K562 (cell line): ENCODE results near the gene SETD1B. TPM values are rescaled to one million over a fixed set of nuclear protein-coding genes. Genes with fewer than 3 reads are reported as not detected.
A peak's percentile ranks its signal among the peaks of the same experiment; 100 is the strongest.

Source experiments
- ATAC-seq: fragments of 200-7000 bp; cut with Tn5 transposase; 3 replicates; pipeline ENCODE4 v1.9.1; 2020; ENCODE audit warnings: moderate library complexity
- BruUV-seq: library from RNA; stranded (reverse); fragments of 400-500 nt; replicated peaks from 2 replicates; lab custom pipeline; 2021; lab: Mats Ljungman, UMichigan
- CTCF ChIA-PET: fragments of 300-600 bp; formaldehyde crosslinking; extraction: SDS; loops from one replicate; lab custom pipeline; 2021; ENCODE audit warnings: low intra/inter-chr PET ratio; lab: Yijun Ruan, JAX
- POLR2A ChIA-PET: fragments of 300-600, 350-650 bp; sonication (Branson Sonifier 250); formaldehyde crosslinking; extraction: SDS; loops from one replicate; lab custom pipeline; 2021; ENCODE audit warnings: antibody characterized with exemption, inconsistent platforms; lab: Yijun Ruan, JAX
- DNase-seq, 4 experiments: peaks; one replicate each; pipeline versions ENCODE4 v3.0.0 to v3.0.0-alpha.2; 2011 to 2018; ENCODE audit warnings: low spot score in 3 of 4, mixed read lengths in 3 of 4; ENCODE audit errors: extremely low read depth in 1 of 4
- FAIRE-seq: peaks from 2 replicates; lab custom pipeline; 2011; peaks lifted over from hg19 to GRCh38; lab: Jason Lieb, UNC
- H2AFZ ChIP-seq: 2 replicates; pipeline ENCODE4 v1.6.0; 2011; ENCODE audit warnings: low read depth, low read length, control low read depth, inconsistent platforms
- H3K27ac ChIP-seq: fragments of 200-600 bp; 3 replicates; pipeline ENCODE4 v1.8.0; 2011; ENCODE audit warnings: low read depth, mild to moderate bottlenecking, control low read depth, inconsistent platforms, low read length, moderate library complexity, mixed read lengths; ENCODE audit errors: extremely low read depth
- H3K27me3 ChIP-seq, 2 experiments: fragments of 300-600 bp in 1 of 2; 2 replicates in 1 of 2; 3 replicates in 1 of 2; pipeline versions ENCODE4 v1.6.0 to v1.8.0; 2011; ENCODE audit warnings: inconsistent platforms in 2 of 2, low read length in 2 of 2, mild to moderate bottlenecking in 1 of 2, mixed read lengths in 1 of 2, moderate library complexity in 1 of 2; ENCODE audit not compliant: control insufficient read depth in 2 of 2, insufficient read depth in 2 of 2
- H3K36me3 ChIP-seq: fragments of 300-600 bp; 3 replicates; pipeline ENCODE4 v1.8.0; 2011; ENCODE audit warnings: mild to moderate bottlenecking, low read length, inconsistent platforms; ENCODE audit not compliant: control insufficient read depth, insufficient read depth
- H3K4me1 ChIP-seq, 2 experiments: fragments of 200-600 bp in 1 of 2; replicated peaks in 1 of 2; 2 replicates in 1 of 2; 3 replicates in 1 of 2; pipeline versions ENCODE4 v1.5.1 to v1.8.0; 2011; ENCODE audit warnings: inconsistent platforms in 2 of 2, low read length in 2 of 2, mild to moderate bottlenecking in 1 of 2, mixed read lengths in 1 of 2, moderate library complexity in 1 of 2; ENCODE audit not compliant: control insufficient read depth in 2 of 2, insufficient read depth in 2 of 2
- H3K4me2 ChIP-seq: 2 replicates; pipeline ENCODE4 v1.6.1; 2011; ENCODE audit warnings: low read length, control low read depth, inconsistent platforms, mixed read lengths; ENCODE audit not compliant: insufficient read depth
- H3K4me3 ChIP-seq: fragments of 200-600 bp; sonication (generic), shearing (Covaris generic); 2 replicates; pipeline ENCODE4 v1.5.1; 2016; ENCODE audit warnings: control low read depth, inconsistent platforms
- H3K79me2 ChIP-seq: fragments of 200-600 bp; 3 replicates; pipeline ENCODE4 v1.8.0; 2011; ENCODE audit warnings: low read length, inconsistent platforms; ENCODE audit not compliant: control insufficient read depth, insufficient read depth
- H3K9ac ChIP-seq, 2 experiments: 2 replicates each; pipeline versions ENCODE4 v1.6.0 to v1.6.1; 2011; ENCODE audit warnings: low read depth in 2 of 2, low read length in 2 of 2, control low read depth in 1 of 2, inconsistent platforms in 1 of 2, mild to moderate bottlenecking in 1 of 2, mixed read lengths in 1 of 2; ENCODE audit not compliant: insufficient read depth in 1 of 2
- H3K9me1 ChIP-seq: one replicate; pipeline ENCODE4 v1.6.0; 2011; ENCODE audit warnings: inconsistent platforms, mild to moderate bottlenecking, low read length, moderate library complexity; ENCODE audit not compliant: control insufficient read depth, insufficient read depth
- H3K9me3 ChIP-seq: replicated peaks from 2 replicates; pipeline ENCODE4 v1.5.1; 2011; ENCODE audit warnings: low read depth, low read length, inconsistent platforms; ENCODE audit not compliant: control insufficient read depth, insufficient read depth
- H4K20me1 ChIP-seq: replicated peaks from 2 replicates; pipeline ENCODE4 v1.6.1; 2011; ENCODE audit warnings: low read length, inconsistent platforms, mixed read lengths; ENCODE audit not compliant: control insufficient read depth, insufficient read depth
- ASH1L ChIP-seq: fragments of 450-650 bp; IDR thresholded peaks from 2 replicates; pipeline ENCODE4 v1.6.1; 2018; ENCODE audit warnings: borderline replicate concordance, mild to moderate bottlenecking, low read depth; ENCODE audit not compliant: partially characterized antibody
- KDM2B ChIP-seq: fragments of 250-450 bp; sonication (Bioruptor Pico); IDR thresholded peaks from 2 replicates; pipeline ENCODE4 v1.8.0; 2021; ENCODE audit warnings: mild to moderate bottlenecking, moderate library complexity
- RBM22 ChIP-seq: fragments of 200-400 bp; formaldehyde crosslinking; IDR thresholded peaks from 2 replicates; pipeline ENCODE4 v1.6.1; 2018; ENCODE audit warnings: low read length, low read depth; ENCODE audit not compliant: poor library complexity, severe bottlenecking
- WGBS: fragments of 100-300 bp; shearing (Covaris generic); methylation state at CpG from one replicate; pipeline ENCODE4 v1.1.6; 2016; ENCODE audit warnings: low coverage, mixed read lengths; ENCODE audit not compliant: insufficient coverage; ENCODE audit errors: missing lambda C conversion rate; 5-methylcytosine and 5-hydroxymethylcytosine counted together
- in situ Hi-C: fragments of 300-500 bp; cut with MboI; formaldehyde crosslinking; loops from 4 replicates; pipeline ENCODE4 v1.15.0; 2018; ENCODE audit warnings: inconsistent platforms, mixed read lengths
- intact Hi-C: fragments of 100-400 bp; cut with micrococcal nuclease; formaldehyde crosslinking; loops from 2 replicates; pipeline ENCODE4 v1.14.2; 2022
- polyA plus RNA-seq, 8 experiments: library from polyadenylated mRNA; depleted of rRNA in 4 of 8; stranded (reverse) in 5 of 8; unstranded in 3 of 8; fragments of >200 nt; fragmentation: Nextera tagmentation in 2 of 8; fragmentation: Illumina TruSeq in 1 of 8; extraction: Ambion mirVana in 2 of 8; extraction: Trizol in 1 of 8; gene quantifications; 2 replicates each; pipeline versions ENCODE4 v1.2.1 to v1.2.3, GENCODE V29; 2011 to 2014; ENCODE audit warnings: inconsistent platforms in 1 of 8, missing spikeins in 1 of 8
- total RNA-seq, 7 experiments: library from RNA; depleted of rRNA in 6 of 7; stranded (reverse); fragments of >200 nt in 6 of 7; fragmentation: Illumina TruSeq in 2 of 7; extraction: Trizol in 2 of 7; gene quantifications; 2 replicates each; pipeline versions ENCODE4 v1.2.1 to v1.2.3, GENCODE V29; 2011 to 2021; ENCODE audit warnings: low replicate concordance in 1 of 7

The SETD1B gene
- total and polyA plus RNA-seq, 9 of the 15 experiments (the other 6 are each of a cell fraction or from before 2014, with no cell fraction given), result 0.48 to 26.6 (median 2.3) TPM

- BruUV-seq, result no TSS peak
- Histone ChIP-seq H3K9me1 (no peaks in the 10 kb centered on the region), H3K27ac (no peak overlapping the region), H3K9me3 (no peaks in the 10 kb centered on the region), H3K27me3 (no peaks in the 10 kb centered on the region), H3K36me3 (peaks cover 24% of the 10 kb centered on the region; the same call in 2 of the 3 replicates), H3K4me2 (no peak overlapping the region), H3K9ac (no peak overlapping the region; a peak in 1 of 4 replicates), H4K20me1 (no peaks in the 10 kb centered on the region), H3K4me1 (peaks cover 10 to 53% of the 10 kb centered on the region in 2 experiments; a peak in 4 of 5 replicates), H3K4me3 (no peak overlapping the region), H3K79me2 (no peaks in the 10 kb centered on the region), H2AFZ (no peak overlapping the region)
- ATAC-seq, result no peak
- intact Hi-C loops (no loop called here), in situ Hi-C loops (no loop called here)
- no peak for DNase-seq
- POLR2A ChIA-PET, result interaction anchor here (0.5 kb wide), 1 partner anchor 39 kb away, joined by 3 read pairs; no protein-coding TSS in a partner anchor
- no peak for FAIRE-seq
- TF ChIP-seq KDM2B, result no peak
- 82% methylated on average over 8 of the region's 14 CpGs for WGBS
- CTCF ChIA-PET, result interaction anchor here (1.5 to 5.1 kb wide), 4 partner anchors 19 to 78 kb away, joined by 4 to 82 read pairs (median 19); partner anchors contain the start of gene RHOF
Measured at GRCh38 chr12:121774968-121775474, 28.8 kb upstream of the SETD1B start.

GRCh38 chr12:121775501-121775900 is 28.3 kb upstream of the SETD1B start:
- Histone ChIP-seq H3K9me1 (no peaks in the 10 kb centered on the region), H3K36me3 (peaks cover 27% of the 10 kb centered on the region; the same call in 2 of the 3 replicates), H3K9ac (peak overlapping the region in 1 of 2 experiments; percentile 65; a peak in 2 of 4 replicates), H3K9me3 (no peaks in the 10 kb centered on the region), H3K27ac (no peak overlapping the region; the same call in 2 of the 3 replicates), H3K4me2 (no peak overlapping the region), H3K4me3 (no peak overlapping the region), H3K4me1 (peaks cover 7 to 48% of the 10 kb centered on the region in 2 experiments; a peak in 4 of 5 replicates), H3K79me2 (no peaks in the 10 kb centered on the region), H2AFZ (no peak overlapping the region), H4K20me1 (no peaks in the 10 kb centered on the region), H3K27me3 (no peaks in the 10 kb centered on the region)
- intact Hi-C loops (no loop called here), in situ Hi-C loops (no loop called here)
- CTCF ChIA-PET, result interaction anchor here (1.5 to 3.2 kb wide), 3 partner anchors 19 to 79 kb away, joined by 4 to 33 read pairs (median 5); partner anchors contain the start of gene RHOF
- FAIRE-seq, result no peak
- TF ChIP-seq RBM22 (peak; percentile 8), ASH1L (no peak)
- DNase-seq, result no peak
- POLR2A ChIA-PET, result interaction anchor here (0.6 to 1.1 kb wide), 3 partner anchors 12 to 64 kb away, joined by 3 read pairs; no protein-coding TSS in a partner anchor
- no peak for ATAC-seq
- BruUV-seq, result no TSS peak
- WGBS, result 80% methylated on average over 11 of the region's 16 CpGs
